GM21825 (cell line): ENCODE results near the gene HERPUD1.

Experiments
- ATAC-seq: cut with Tn5 transposase; IDR thresholded peaks from one replicate; pipeline ENCODE4 v1.9.1; 2021; ENCODE audit warnings: mild to moderate bottlenecking, moderate library complexity; ENCODE audit not compliant: unreplicated experiment

HERPUD1 gene

DNA sequence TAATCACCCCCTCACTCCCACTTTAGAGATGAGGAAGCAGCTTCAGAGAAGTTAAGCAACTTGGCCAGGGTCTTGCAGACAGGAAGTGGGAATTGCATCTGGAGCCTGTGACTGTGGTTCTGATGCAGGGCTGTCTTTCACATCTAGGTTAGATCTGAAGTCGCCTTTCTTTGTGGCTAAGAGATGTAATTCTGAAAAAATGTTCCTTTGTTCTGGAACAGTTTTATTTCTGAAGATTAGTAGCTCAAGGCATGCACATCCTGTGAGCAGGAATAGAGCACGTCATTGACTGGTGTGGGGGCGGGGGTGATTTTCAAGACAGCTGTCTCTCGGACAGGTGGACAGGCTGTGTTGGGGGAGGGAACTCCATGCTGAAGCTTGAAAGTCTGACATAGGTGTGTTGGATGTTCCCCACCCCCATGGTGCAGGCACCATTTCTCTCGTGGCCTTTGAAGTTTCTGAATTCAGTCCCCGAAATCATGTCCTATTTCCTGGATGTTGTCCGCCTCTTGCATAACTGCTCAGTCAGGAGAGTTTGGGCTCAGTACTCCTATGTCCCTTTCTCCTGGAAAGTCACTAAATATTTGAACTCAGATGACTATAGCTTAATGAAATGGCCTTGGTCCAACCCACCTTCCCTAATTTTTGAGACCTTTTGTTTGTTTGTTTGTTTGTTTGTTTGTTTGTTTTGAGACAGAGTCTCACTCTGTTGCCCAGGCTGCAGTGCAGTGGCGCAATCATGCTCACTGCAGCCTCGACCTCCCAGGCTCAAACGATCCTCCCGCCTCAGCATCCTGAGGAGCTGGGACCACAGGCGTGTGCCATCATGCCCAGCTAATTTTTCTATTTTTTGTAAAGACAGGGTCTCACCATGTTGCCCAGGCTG is 21.0 kb upstream of the HERPUD1 start:
- no peak for ATAC-seq

DNA sequence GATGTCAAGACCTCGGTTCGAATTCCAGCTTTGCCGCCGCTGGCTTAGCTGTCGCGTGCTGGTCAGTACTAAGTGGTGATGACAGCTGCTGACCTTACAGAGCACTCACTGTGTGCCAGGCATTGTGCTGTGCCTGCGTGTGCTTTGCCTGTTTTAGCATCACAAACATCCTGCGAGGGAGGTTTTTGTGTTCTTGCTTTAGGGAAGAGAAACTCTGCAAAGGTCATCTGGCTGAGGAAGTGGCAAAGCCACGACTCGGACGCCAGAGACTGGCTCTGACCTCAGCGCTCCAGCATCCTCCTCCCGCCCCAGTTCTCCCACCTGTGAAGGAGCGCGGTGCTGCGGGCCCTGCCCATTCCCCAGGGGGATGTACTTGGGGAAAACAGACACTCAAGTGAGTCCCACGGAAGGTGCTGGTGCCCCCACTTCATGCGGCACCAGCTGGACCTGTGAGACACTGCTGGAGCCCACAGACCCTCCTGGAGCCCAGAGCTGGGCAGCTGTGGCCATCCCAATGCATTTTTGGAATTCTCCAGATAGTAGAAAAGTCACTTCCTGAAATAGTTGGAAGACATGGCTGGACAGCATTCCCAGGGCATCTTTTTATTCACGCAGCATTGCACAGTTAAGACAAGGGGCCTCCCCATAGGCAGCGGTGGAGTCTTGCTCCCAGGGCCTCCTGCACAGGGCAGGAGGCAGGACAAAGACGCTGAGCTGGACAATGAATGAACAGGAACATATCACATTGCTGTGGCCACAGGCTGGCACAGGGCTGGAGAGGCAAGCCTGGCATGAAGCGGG is 20.0 kb upstream of the HERPUD1 start:
- peak; percentile 62 for ATAC-seq

DNA sequence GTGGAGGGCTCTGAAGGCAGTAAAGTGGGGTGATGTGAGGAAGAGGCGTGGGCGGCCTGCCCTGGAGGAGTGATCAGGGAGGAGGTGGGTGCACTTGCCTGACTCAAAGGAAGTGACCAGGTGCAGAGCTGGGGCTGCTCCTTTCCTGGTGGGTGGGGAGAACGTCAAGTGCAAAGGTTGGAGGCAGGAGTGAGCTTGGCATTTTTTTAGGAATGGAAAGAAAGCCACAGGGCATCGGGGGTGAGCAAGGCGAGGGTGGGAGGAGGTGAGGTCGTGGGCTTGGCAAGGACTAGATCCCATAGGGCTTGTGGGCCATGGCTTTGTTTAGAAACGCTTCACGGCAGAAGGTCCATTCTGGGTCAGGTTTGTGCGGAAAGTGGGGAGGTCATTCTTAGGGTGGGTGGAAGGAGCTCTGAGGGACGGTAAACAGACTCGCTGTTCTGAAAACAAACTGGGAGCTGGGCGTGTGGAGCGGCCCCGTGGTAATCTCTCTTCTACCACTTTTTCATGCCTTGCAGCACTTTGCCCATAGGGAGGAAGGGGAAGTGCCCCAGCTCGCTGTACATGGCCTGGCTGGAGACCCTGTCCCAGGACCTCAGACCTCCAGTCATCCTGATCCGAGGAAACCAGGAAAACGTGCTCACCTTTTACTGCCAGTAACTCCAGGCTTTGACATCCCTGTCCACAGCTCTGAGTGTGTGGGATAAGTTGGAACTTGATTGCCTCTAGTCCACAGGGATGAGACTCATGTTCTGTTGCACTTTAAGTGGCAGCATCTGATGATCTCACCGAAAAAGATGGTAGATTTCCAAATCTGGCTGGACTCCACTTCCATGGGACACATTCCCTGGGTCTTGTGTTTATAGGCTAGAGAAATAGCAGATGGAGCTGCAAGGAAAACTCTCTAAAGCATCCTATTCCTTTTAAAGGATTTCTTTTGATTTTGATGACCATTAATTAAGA is 18.9 kb upstream of the HERPUD1 start:
- no peak for ATAC-seq

GRCh38 chr16:56914896-56915295 is 17.0 kb upstream of the HERPUD1 start:
- no peak for ATAC-seq

- ATAC-seq: no peak
Observed at GRCh38 chr16:56915336-56916119, 16.4 kb upstream of the HERPUD1 start.

- peak; percentile 47 for ATAC-seq
Observed at GRCh38 chr16:56916571-56917403, 15.2 kb upstream of the HERPUD1 start.

- no peak for ATAC-seq
Observed at GRCh38 chr16:56918467-56919012, 13.4 kb upstream of the HERPUD1 start.

GRCh38 chr16:56919099-56919800 is 12.7 kb upstream of the HERPUD1 start:
- ATAC-seq: no peak

- ATAC-seq: no peak
Observed at GRCh38 chr16:56921571-56921970, 10.4 kb upstream of the HERPUD1 start.

- no peak for ATAC-seq
Observed at GRCh38 chr16:56923481-56924091, 8.4 kb upstream of the HERPUD1 start.

- no peak for ATAC-seq
Observed at GRCh38 chr16:56927471-56927870, 4.5 kb upstream of the HERPUD1 start.

DNA sequence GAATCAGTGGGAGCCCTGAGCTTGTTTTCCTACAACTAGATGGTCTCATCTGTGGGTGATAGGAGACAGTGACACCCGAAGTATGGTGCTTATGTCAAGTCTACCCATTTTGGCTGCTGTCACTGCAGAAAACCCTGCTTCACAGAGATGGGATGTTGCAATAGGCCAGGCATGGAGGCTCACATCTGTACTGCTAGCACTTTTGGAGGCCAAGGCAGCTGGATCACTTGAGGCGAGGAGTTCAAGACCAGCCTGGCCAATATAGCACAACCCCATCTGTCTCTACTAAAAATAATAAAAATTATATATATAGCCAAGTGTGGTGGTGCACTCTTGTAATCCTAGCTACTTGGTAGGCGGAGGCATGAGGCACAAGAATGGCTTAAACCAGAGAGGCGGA is 2.3 kb upstream of the HERPUD1 start:
- no peak for ATAC-seq

GRCh38 chr16:56930486-56931270 is 1.3 kb upstream of the HERPUD1 start:
- ATAC-seq: no peak

DNA sequence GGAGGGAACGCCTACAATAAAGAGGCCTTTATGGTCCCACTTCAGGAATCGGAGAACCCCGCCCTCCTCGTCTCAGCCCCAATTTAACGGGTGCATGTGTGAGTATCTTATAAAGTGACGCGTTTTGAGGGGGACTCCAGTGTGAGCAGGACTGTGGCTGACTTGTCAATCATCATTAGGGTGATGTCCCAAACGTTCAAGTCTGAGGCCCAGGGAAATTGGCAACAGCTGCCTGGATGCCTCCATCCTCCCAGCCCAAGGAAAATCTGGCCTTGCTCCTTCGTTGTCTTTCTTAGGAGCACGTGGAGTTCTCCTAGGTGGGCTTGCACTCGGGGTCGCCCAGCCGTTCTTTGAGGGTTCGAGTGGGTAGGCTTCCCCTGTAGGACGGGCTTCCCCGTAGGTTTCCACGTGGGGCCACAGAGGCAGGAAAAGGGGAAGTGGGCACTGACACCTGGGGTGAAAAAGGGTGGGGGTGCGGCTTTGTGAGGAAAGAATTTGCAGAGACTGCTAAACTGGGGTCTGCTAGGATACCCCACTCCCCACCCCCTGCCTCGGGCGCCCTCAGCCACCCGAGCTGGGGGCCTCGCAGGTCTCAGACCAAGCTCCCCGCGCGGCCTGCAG is 561 bp upstream of the HERPUD1 start:
- ATAC-seq: peak; percentile 35

DNA sequence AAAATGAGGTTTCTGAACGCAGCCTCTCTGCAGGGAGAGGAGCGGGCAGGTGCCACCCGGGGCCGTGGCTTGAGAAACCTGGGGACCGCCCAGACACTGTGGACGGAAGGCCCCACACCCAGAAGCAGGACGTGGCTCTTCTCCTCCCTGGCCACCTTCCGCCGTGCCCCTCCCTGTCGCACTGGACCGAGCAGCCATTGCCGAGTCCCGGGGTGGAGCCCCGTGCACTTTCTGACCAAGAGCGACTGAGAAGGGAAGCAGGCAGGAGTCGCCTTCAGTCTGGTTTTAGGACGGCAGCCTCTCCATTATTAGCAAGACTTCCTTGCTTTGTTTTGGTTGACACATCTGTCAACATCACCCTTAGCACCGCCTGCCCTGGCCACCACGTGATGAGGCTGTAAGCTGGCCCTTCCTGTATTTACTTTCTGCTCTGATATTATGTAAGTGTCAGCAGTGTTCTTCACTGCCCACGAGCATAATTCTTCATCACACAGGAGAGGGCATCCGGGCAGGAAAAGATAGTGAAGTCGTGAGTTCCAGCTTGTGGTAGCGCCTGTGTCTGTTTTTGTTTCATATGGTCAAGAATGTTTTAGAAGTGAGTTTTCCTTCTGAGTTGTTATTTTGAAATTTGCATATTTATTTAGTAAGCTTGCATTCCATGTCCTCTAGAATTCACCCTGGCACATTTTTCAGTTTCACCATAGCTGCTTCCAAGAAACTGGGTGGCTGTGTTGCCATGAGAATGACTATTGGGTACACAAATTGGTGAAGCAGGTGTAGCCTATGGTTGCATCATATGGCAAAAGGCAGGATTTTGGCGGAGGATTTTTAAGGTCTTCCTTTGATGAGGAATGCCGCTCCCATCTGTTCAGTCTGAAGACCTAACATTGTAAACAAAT is 1.0 kb downstream of the HERPUD1 start:
- ATAC-seq: no peak
